Neural progenitor cell (in vitro differentiated cells): ENCODE data around the gene RIPK4. TPM values are rescaled to one million over a fixed set of nuclear protein-coding genes. Genes with fewer than 3 reads are reported as not detected.

Experiments
- DNase-seq: peaks from one replicate; pipeline ENCODE4 v3.0.0-alpha.2; 2016; ENCODE audit warnings: low spot score
- H2AFZ ChIP-seq: fragments of 200-600 bp; sonication (generic); replicated peaks from 2 replicates; pipeline ENCODE4 v1.6.1; 2016; ENCODE audit warnings: antibody characterized with exemption
- H3F3A ChIP-seq: fragments of 200-600 bp; sonication (generic); 2 replicates; pipeline ENCODE4 v1.6.1; 2016; ENCODE audit warnings: antibody characterized with exemption, low read depth
- H3K27ac ChIP-seq: fragments of 200-600 bp; sonication (generic); 2 replicates; pipeline ENCODE4 v1.5.1; 2016; ENCODE audit warnings: mild to moderate bottlenecking
- H3K27me3 ChIP-seq: fragments of 200-600 bp; sonication (generic); 2 replicates; pipeline ENCODE4 v1.6.1; 2016; ENCODE audit warnings: mild to moderate bottlenecking, moderate library complexity
- H3K36me3 ChIP-seq: fragments of 200-600 bp; sonication (generic); 2 replicates; pipeline ENCODE4 v1.5.1; 2016
- H3K4me1 ChIP-seq: fragments of 200-600 bp; sonication (generic); 2 replicates; pipeline ENCODE4 v1.6.1; 2016; ENCODE audit warnings: mixed run types
- H3K4me2 ChIP-seq: fragments of 200-600 bp; sonication (generic); 2 replicates; pipeline ENCODE4 v1.6.1; 2016
- H3K4me3 ChIP-seq: fragments of 200-600 bp; sonication (generic); 2 replicates; pipeline ENCODE4 v1.5.1; 2016
- H3K79me2 ChIP-seq: fragments of 200-600 bp; sonication (generic); 2 replicates; pipeline ENCODE4 v1.6.1; 2016; ENCODE audit warnings: low read depth
- H3K9ac ChIP-seq: fragments of 200-600 bp; sonication (generic); 2 replicates; pipeline ENCODE4 v1.6.1; 2016
- H3K9me3 ChIP-seq: fragments of 200-600 bp; sonication (generic); 2 replicates; pipeline ENCODE4 v1.5.1; 2016; ENCODE audit warnings: low read depth
- H4K20me1 ChIP-seq: fragments of 200-600 bp; sonication (generic); 2 replicates; pipeline ENCODE4 v1.6.1; 2016; ENCODE audit warnings: low read depth
- H3K27ac Mint-ChIP-seq: 3 replicates; pipeline ENCODE4 v1.8.0; 2021; ENCODE audit warnings: mixed read lengths
- H3K27me3 Mint-ChIP-seq: 2 replicates; pipeline ENCODE4 v1.8.0; 2022; ENCODE audit warnings: low read depth, mild to moderate bottlenecking, inconsistent platforms, moderate library complexity, mixed read lengths; ENCODE audit not compliant: insufficient read depth
- H3K36me3 Mint-ChIP-seq: 3 replicates; pipeline ENCODE4 v1.8.0; 2021; ENCODE audit warnings: mixed read lengths
- H3K4me1 Mint-ChIP-seq: 3 replicates; pipeline ENCODE4 v1.8.0; 2021; ENCODE audit warnings: mixed read lengths
- H3K4me3 Mint-ChIP-seq: 3 replicates; pipeline ENCODE4 v1.8.0; 2021; ENCODE audit warnings: mild to moderate bottlenecking, moderate library complexity, mixed read lengths
- H3K9me3 Mint-ChIP-seq: 3 replicates; pipeline ENCODE4 v1.8.0; 2020; ENCODE audit warnings: mixed read lengths
- CTCF ChIP-seq: fragments of 200-600 bp; sonication (generic); IDR thresholded peaks from 2 replicates; pipeline ENCODE4 v1.5.1; 2017; ENCODE audit warnings: antibody characterized with exemption, mild to moderate bottlenecking
- EZH2 ChIP-seq: fragments of 200-600 bp; sonication (generic); IDR thresholded peaks from 2 replicates; pipeline ENCODE4 v1.6.1; 2017; ENCODE audit warnings: antibody characterized with exemption, mild to moderate bottlenecking, moderate library complexity
- EZH2phosphoT487 ChIP-seq: fragments of 200-600 bp; sonication (generic); IDR thresholded peaks from 2 replicates; pipeline ENCODE4 v1.6.1; 2017; ENCODE audit warnings: antibody characterized with exemption
- total RNA-seq: library from RNA; depleted of rRNA; stranded (reverse); fragments of >200 nt; gene quantifications from 2 replicates; pipeline ENCODE4 v1.2.3, GENCODE V29; 2015; ENCODE audit warnings: low replicate concordance

The RIPK4 gene
- total RNA-seq, 1 donor from 2014 or later: 1.3 TPM

GRCh38 chr21:41758550-41758949, 8.3 kb downstream of the RIPK4 start:
- peaks cover 37% of the 10 kb centered on the region for H3K27me3 ChIP-seq
- peaks cover 47% of the 10 kb centered on the region for H3K4me1 ChIP-seq
- TF ChIP-seq CTCF (no peak), EZH2phosphoT487 (no peak), EZH2 (no peak)
- Mint-ChIP-seq H3K4me3 (no peak overlapping the region), H3K4me1 (peaks cover 64% of the 10 kb centered on the region), H3K36me3 (no peaks in the 10 kb centered on the region), H3K9me3 (no peaks in the 10 kb centered on the region), H3K27ac (no peak overlapping the region), H3K27me3 (peaks cover 40% of the 10 kb centered on the region)
- no peak overlapping the region for H3K27ac ChIP-seq
- H3K4me2 ChIP-seq: no peak overlapping the region
- DNase-seq: no peak
- H4K20me1 ChIP-seq: no peaks in the 10 kb centered on the region
- no peak overlapping the region for H3K4me3 ChIP-seq
- no peaks in the 10 kb centered on the region for H3K79me2 ChIP-seq
- H3K9ac ChIP-seq: no peak overlapping the region
- no peaks in the 10 kb centered on the region for H3K9me3 ChIP-seq
- no peaks in the 10 kb centered on the region for H3K36me3 ChIP-seq
- H3F3A ChIP-seq: peaks cover 32% of the 10 kb centered on the region
- H2AFZ ChIP-seq: no peak overlapping the region

GRCh38 chr21:41755934-41756773, 10.7 kb downstream of the RIPK4 start:
- peaks cover 13% of the 10 kb centered on the region for H3K27me3 ChIP-seq
- H3K4me2 ChIP-seq: no peak overlapping the region
- H3K4me1 Mint-ChIP-seq: peaks cover 65% of the 10 kb centered on the region
- no peak overlapping the region for H3K9ac ChIP-seq
- no peak overlapping the region for H3K4me3 ChIP-seq
- no peak overlapping the region for H2AFZ ChIP-seq
- peaks cover 40% of the 10 kb centered on the region for H3K4me1 ChIP-seq
- H3K27ac Mint-ChIP-seq: peak overlapping the region; percentile 74
- H3K9me3 Mint-ChIP-seq: no peaks in the 10 kb centered on the region
- no peak overlapping the region for H3K27ac ChIP-seq
- peaks cover 19% of the 10 kb centered on the region for H3F3A ChIP-seq
- peaks cover 30% of the 10 kb centered on the region for H3K27me3 Mint-ChIP-seq
- no peak for DNase-seq
- H3K9me3 ChIP-seq: no peaks in the 10 kb centered on the region
- no peak overlapping the region for H3K4me3 Mint-ChIP-seq
- peaks cover 2% of the 10 kb centered on the region for H4K20me1 ChIP-seq
- H3K36me3 Mint-ChIP-seq: no peaks in the 10 kb centered on the region
- TF ChIP-seq EZH2 (no peak), EZH2phosphoT487 (no peak), CTCF (no peak)
- no peaks in the 10 kb centered on the region for H3K36me3 ChIP-seq
- H3K79me2 ChIP-seq: no peaks in the 10 kb centered on the region

- H3K4me3 Mint-ChIP-seq: peak overlapping the region; percentile 53
- H3K4me1 Mint-ChIP-seq: peaks cover 65% of the 10 kb centered on the region
Observed at GRCh38 chr21:41755258-41755933, 11.5 kb downstream of the RIPK4 start.

More at GRCh38 chr21:41755258-41755933, 11.5 kb downstream of the RIPK4 start:
- no peak overlapping the region for H2AFZ ChIP-seq
- no peaks in the 10 kb centered on the region for H3K9me3 ChIP-seq
- no peak overlapping the region for H3K4me3 ChIP-seq
- no peak overlapping the region for H3K27ac ChIP-seq
- peaks cover 39% of the 10 kb centered on the region for H3K4me1 ChIP-seq
- peaks cover 25% of the 10 kb centered on the region for H3K27me3 Mint-ChIP-seq
- H3K27me3 ChIP-seq: peaks cover 6% of the 10 kb centered on the region
- no peaks in the 10 kb centered on the region for H3K9me3 Mint-ChIP-seq
- no peaks in the 10 kb centered on the region for H3K36me3 ChIP-seq
- H3K36me3 Mint-ChIP-seq: no peaks in the 10 kb centered on the region
- DNase-seq: no peak
- TF ChIP-seq CTCF (no peak), EZH2phosphoT487 (no peak), EZH2 (no peak)
- peaks cover 14% of the 10 kb centered on the region for H3F3A ChIP-seq
- peaks cover 10% of the 10 kb centered on the region for H4K20me1 ChIP-seq
- H3K4me2 ChIP-seq: no peak overlapping the region
- no peak overlapping the region for H3K9ac ChIP-seq
- H3K79me2 ChIP-seq: no peaks in the 10 kb centered on the region
- H3K27ac Mint-ChIP-seq: peak overlapping the region; percentile 37
